OCI-LY3 (cell line): ENCODE data around the gene RAMP1.

Source experiments
- CTCF ChIP-seq: fragments of 200-600, 300-600 bp; sonication (generic); IDR thresholded peaks from 2 replicates; pipeline ENCODE4 v1.5.1; 2014; ENCODE audit warnings: antibody characterized with exemption, low read length, low read depth
- EZH2phosphoT487 ChIP-seq: fragments of 200-600 bp; shearing (Covaris generic); IDR thresholded peaks from 2 replicates; pipeline ENCODE4 v1.6.1; 2018; ENCODE audit warnings: antibody characterized with exemption, mixed run types, low read depth

- TF ChIP-seq CTCF (no peak), EZH2phosphoT487 (no peak)
Observed at GRCh38 chr2:237864940-237865622, 5.7 kb downstream of the RAMP1 start.
